ENCODE measurements around the gene HSPBP1. TPM values are rescaled to one million over a fixed set of nuclear protein-coding genes. Genes with fewer than 3 reads are reported as not detected.

HSPBP1 gene
- total RNA-seq, 1 donor from 2014 or later: 15.0 TPM

DNA sequence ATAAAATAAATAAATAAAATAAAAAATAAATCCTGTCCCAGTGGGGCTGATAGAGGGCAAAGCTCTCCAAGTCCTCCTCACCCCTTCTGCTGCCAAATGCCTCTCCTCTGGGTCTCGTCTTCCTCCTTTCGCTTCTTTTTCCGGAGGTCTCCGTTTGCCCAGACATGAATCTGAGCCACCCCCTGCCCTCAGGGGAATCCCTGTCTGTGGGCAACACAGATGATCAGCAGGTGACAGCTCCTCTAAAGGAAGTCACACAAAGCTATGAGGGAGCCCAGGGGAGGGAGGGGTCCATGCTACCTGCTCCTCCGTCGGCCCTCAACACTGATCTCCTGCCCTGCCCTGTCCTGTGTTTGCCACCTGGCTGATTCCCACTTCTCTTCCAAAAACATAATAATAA, 44.8 kb upstream of the HSPBP1 start:
- no peak overlapping the region for H3K4me2 ChIP-seq
- no peak overlapping the region for H3K4me3 Mint-ChIP-seq
- no peaks in the 10 kb centered on the region for H3K36me3 ChIP-seq
- H3K36me3 Mint-ChIP-seq: no peaks in the 10 kb centered on the region
- H3K27me3 ChIP-seq: no peaks in the 10 kb centered on the region
- no peak overlapping the region for H2AFZ ChIP-seq (replicated peaks)
- H3K4me1 ChIP-seq: no peaks in the 10 kb centered on the region
- no peaks in the 10 kb centered on the region for H3K9me3 ChIP-seq (ENCODE audit: low read depth)
- peaks cover 3% of the 10 kb centered on the region for H3K4me1 Mint-ChIP-seq
- no peak overlapping the region for H3K27ac ChIP-seq
- no peaks in the 10 kb centered on the region for H4K20me1 ChIP-seq (ENCODE audit: low read depth)
- no peak overlapping the region for H3K4me3 ChIP-seq
- no peaks in the 10 kb centered on the region for H3K79me2 ChIP-seq (ENCODE audit: low read depth)
- H3K27me3 Mint-ChIP-seq (ENCODE audit: insufficient read depth, low read depth): peaks cover 7% of the 10 kb centered on the region
- TF ChIP-seq, protein P1, sequence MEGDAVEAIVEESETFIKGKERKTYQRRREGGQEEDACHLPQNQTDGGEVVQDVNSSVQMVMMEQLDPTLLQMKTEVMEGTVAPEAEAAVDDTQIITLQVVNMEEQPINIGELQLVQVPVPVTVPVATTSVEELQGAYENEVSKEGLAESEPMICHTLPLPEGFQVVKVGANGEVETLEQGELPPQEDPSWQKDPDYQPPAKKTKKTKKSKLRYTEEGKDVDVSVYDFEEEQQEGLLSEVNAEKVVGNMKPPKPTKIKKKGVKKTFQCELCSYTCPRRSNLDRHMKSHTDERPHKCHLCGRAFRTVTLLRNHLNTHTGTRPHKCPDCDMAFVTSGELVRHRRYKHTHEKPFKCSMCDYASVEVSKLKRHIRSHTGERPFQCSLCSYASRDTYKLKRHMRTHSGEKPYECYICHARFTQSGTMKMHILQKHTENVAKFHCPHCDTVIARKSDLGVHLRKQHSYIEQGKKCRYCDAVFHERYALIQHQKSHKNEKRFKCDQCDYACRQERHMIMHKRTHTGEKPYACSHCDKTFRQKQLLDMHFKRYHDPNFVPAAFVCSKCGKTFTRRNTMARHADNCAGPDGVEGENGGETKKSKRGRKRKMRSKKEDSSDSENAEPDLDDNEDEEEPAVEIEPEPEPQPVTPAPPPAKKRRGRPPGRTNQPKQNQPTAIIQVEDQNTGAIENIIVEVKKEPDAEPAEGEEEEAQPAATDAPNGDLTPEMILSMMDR (IDR thresholded peaks at IDR 0.05): no peak
- H3K9ac ChIP-seq: no peak overlapping the region
- H3K9me3 Mint-ChIP-seq: peaks cover 2% of the 10 kb centered on the region
- H3K27ac Mint-ChIP-seq: peak overlapping the region; percentile 54
- no peaks in the 10 kb centered on the region for H3F3A ChIP-seq (ENCODE audit: low read depth)
- DNase-seq (ENCODE audit: low spot score): no peak

DNA sequence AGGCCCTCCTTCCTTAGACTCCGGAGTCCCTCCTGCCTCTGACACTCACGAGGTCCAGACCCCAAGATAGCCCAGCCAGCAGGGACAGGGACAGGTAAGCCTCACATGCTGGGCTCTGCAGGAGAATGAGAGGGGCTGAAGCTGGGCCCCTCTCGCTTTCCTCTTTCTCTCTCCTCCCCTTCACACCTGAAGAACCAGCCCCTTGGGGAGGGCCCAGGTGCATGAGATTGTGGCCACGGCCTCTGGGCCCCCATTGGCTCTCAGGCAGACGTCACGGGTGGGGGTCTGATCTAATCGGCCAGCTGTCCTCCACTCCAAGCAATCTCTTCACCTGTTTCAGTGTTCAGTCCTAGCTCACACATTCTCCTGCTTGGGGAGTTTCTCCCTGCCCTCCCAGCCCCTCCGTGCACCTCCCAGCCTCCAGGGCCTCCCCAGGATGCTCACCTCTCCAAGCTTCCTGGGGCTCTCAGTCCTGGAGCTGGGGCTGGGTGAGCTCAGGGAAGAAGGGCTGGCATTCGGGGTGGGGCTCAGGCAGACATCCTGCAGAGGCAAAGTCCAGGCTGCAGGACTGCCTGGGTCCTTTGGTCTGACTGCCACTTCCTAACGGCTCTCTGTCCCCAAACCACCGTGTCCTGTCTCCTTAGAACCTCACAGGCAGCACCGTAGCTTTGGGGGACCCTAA, 42.4 kb upstream of the HSPBP1 start:
- H4K20me1 ChIP-seq (ENCODE audit: low read depth): no peaks in the 10 kb centered on the region
- no peak overlapping the region for H3K4me3 ChIP-seq
- Mint-ChIP-seq H3K36me3 (no peaks in the 10 kb centered on the region), H3K4me1 (peaks cover 3% of the 10 kb centered on the region), H3K27me3 (ENCODE audit: insufficient read depth, low read depth) (peaks cover 7% of the 10 kb centered on the region), H3K9me3 (no peaks in the 10 kb centered on the region), H3K4me3 (peak overlapping the region; percentile 76), H3K27ac (peak overlapping the region; percentile 50)
- H3K4me2 ChIP-seq: no peak overlapping the region
- TF ChIP-seq EZH2phosphoT487 (IDR thresholded peaks at IDR 0.05) (no peak), EZH2 (IDR thresholded peaks at IDR 0.05) (no peak)
- TF ChIP-seq, protein P1 (IDR thresholded peaks at IDR 0.05): no peak
- no peaks in the 10 kb centered on the region for H3K79me2 ChIP-seq (ENCODE audit: low read depth)
- no peaks in the 10 kb centered on the region for H3K36me3 ChIP-seq
- H3K4me1 ChIP-seq: no peaks in the 10 kb centered on the region
- no peak overlapping the region for H3K27ac ChIP-seq
- DNase-seq (ENCODE audit: low spot score): no peak
- no peak overlapping the region for H3K9ac ChIP-seq
- no peaks in the 10 kb centered on the region for H3K27me3 ChIP-seq
- H2AFZ ChIP-seq (replicated peaks): no peak overlapping the region
- no peaks in the 10 kb centered on the region for H3F3A ChIP-seq (ENCODE audit: low read depth)
- H3K9me3 ChIP-seq (ENCODE audit: low read depth): no peaks in the 10 kb centered on the region

DNA sequence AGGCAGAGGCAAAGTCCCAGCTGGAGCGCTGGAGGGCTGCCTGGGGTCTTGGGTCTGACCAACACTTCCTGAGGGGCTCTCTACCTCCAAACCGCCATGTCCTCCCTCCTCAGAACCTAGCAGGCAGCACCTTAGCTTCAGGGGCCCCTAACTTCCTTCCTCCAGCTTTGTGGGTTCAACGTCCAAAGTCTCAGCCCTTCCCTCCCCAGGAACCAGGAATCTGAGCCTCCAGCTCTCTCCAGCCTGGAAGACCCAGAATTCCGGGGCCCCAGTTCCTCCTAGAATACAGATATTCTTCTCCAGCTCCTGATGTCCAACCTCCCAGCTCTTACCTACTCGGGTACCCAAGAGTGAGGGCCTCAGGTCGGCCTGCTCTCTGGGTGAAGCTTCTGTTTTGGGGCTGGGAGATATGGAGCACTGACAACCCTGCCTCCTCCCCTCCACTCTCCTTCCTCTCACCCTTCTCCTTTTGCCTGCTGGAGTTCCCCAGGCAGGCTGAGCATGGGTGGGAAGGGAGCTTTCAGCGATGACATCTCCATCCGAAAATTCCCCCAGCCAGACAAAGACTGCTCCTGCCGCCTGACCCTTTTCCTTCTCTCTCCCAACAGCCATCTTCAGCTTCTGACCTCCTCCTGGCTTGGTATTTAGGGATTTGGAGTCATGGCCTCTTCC, 41.7 kb upstream of the HSPBP1 start:
- no peak overlapping the region for H3K27ac ChIP-seq
- H3K79me2 ChIP-seq (ENCODE audit: low read depth): no peaks in the 10 kb centered on the region
- H3K4me1 Mint-ChIP-seq: peaks cover 3% of the 10 kb centered on the region
- TF ChIP-seq, protein P1 (IDR thresholded peaks at IDR 0.05): no peak
- H3K4me1 ChIP-seq: no peaks in the 10 kb centered on the region
- H3K27me3 ChIP-seq: no peaks in the 10 kb centered on the region
- no peaks in the 10 kb centered on the region for H3F3A ChIP-seq (ENCODE audit: low read depth)
- peak overlapping the region; percentile 21 for H3K4me3 Mint-ChIP-seq
- H3K36me3 Mint-ChIP-seq: no peaks in the 10 kb centered on the region
- H2AFZ ChIP-seq (replicated peaks): no peak overlapping the region
- no peaks in the 10 kb centered on the region for H3K36me3 ChIP-seq
- peaks cover 6% of the 10 kb centered on the region for H3K27me3 Mint-ChIP-seq (ENCODE audit: insufficient read depth, low read depth)
- no peak overlapping the region for H3K4me2 ChIP-seq
- peak overlapping the region; percentile 50 for H3K27ac Mint-ChIP-seq
- no peaks in the 10 kb centered on the region for H3K9me3 Mint-ChIP-seq
- no peaks in the 10 kb centered on the region for H3K9me3 ChIP-seq (ENCODE audit: low read depth)
- DNase-seq (ENCODE audit: low spot score): no peak
- no peaks in the 10 kb centered on the region for H4K20me1 ChIP-seq (ENCODE audit: low read depth)
- H3K4me3 ChIP-seq: no peak overlapping the region
- no peak overlapping the region for H3K9ac ChIP-seq

All from neural progenitor cell (in vitro differentiated cells).